ES-I3 (cell line): ENCODE results near the gene RSL1D1.
A peak's percentile ranks its signal among the peaks of the same experiment; 100 is the strongest.

Experiments used
- H3K36me3 ChIP-seq: 2 replicates; pipeline ENCODE4 v1.6.1; 2013; ENCODE audit warnings: mild to moderate bottlenecking, low read length, control low read depth, moderate library complexity; ENCODE audit not compliant: insufficient read depth
- H3K4me1 ChIP-seq: 2 replicates; pipeline ENCODE4 v1.6.1; 2013; ENCODE audit warnings: mild to moderate bottlenecking, control low read depth, low read length; ENCODE audit not compliant: insufficient read depth
- H3K9ac ChIP-seq: 2 replicates; pipeline ENCODE4 v1.6.1; 2013; ENCODE audit warnings: low read depth, mild to moderate bottlenecking, low read length, moderate library complexity
- H3K9me3 ChIP-seq: 2 replicates; pipeline ENCODE4 v1.6.1; 2013; ENCODE audit warnings: mild to moderate bottlenecking, low read length, moderate library complexity; ENCODE audit not compliant: control insufficient read depth, insufficient read depth

The RSL1D1 gene

GRCh38 chr16:11851294-11852091 is at the start of gene RSL1D1:
Gene RSL1D1 (minus strand): TSS chr16:11851542. CDS start chr16:11851512, 30 bp downstream.
- H3K9me3 ChIP-seq = no peaks in the 10 kb centered on the region
- no peaks in the 10 kb centered on the region for H3K4me1 ChIP-seq
- peak within 1 kb of the TSS; percentile 90 for H3K9ac ChIP-seq
- peaks cover 13% of the 10 kb centered on the region for H3K36me3 ChIP-seq

GRCh38 chr16:11901091-11901490 is 49.7 kb upstream of the RSL1D1 start:
- Histone ChIP-seq H3K36me3 (peaks cover 6% of the 10 kb centered on the region; the same call in 1 of the 2 replicates), H3K9ac (no peak overlapping the region), H3K9me3 (no peaks in the 10 kb centered on the region), H3K4me1 (no peaks in the 10 kb centered on the region)

GRCh38 chr16:11896486-11897176 is 45.3 kb upstream of the RSL1D1 start:
- H3K9me3 ChIP-seq = no peaks in the 10 kb centered on the region
- H3K36me3 ChIP-seq = peaks cover 25% of the 10 kb centered on the region
- H3K4me1 ChIP-seq = no peaks in the 10 kb centered on the region
- no peak overlapping the region for H3K9ac ChIP-seq

DNA sequence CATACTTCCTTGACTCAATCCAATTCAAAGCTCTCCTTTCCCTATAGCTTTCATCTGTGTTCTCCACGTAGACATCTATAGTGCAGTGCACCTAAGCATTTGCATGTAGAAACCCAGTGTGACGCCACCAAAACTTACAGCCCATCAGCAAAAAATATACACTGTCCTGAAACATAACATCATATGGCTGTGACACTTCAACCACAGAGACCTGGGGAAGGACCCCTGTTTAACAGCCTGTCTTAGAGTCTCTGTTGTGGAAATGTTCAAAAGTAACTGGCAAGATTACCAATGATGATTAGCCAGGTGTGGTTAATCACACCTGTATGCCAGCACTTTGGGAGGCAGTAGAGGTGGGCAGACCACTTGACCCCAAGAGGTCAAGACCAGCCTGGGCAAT is 42.2 kb upstream of the RSL1D1 start:
- peaks cover 25% of the 10 kb centered on the region for H3K36me3 ChIP-seq
- no peak overlapping the region for H3K9ac ChIP-seq
- no peaks in the 10 kb centered on the region for H3K9me3 ChIP-seq
- H3K4me1 ChIP-seq = no peaks in the 10 kb centered on the region

DNA sequence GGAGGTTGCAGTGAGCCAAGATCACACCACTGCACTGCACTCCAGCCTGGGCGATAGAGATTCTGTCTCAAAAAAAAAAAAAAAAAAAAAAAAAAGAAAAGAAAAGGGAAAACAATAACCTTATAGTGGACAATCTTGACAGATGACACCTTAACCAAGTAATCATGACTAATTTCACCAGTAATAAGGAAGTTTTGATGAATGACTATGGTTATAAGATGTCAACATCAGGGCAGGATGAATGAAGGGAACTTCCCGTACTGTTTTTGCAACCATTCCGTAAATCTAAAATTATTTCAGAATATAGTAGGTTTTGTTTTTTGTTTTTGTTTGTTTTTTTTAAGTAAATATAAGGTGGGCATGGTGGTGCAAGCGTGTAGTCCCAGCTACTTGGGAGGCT is 41.4 kb upstream of the RSL1D1 start:
- Histone ChIP-seq H3K36me3 (peaks cover 25% of the 10 kb centered on the region), H3K4me1 (no peaks in the 10 kb centered on the region), H3K9me3 (no peaks in the 10 kb centered on the region), H3K9ac (no peak overlapping the region)

- Histone ChIP-seq H3K36me3 (peaks cover 19% of the 10 kb centered on the region), H3K4me1 (no peaks in the 10 kb centered on the region), H3K9ac (no peak overlapping the region), H3K9me3 (no peaks in the 10 kb centered on the region)
Observed at GRCh38 chr16:11890231-11890965, 39.1 kb upstream of the RSL1D1 start.

GRCh38 chr16:11886881-11887280 is 35.5 kb upstream of the RSL1D1 start:
- Histone ChIP-seq H3K36me3 (peaks cover 10% of the 10 kb centered on the region; the same call in 1 of the 2 replicates), H3K4me1 (no peaks in the 10 kb centered on the region), H3K9ac (no peak overlapping the region), H3K9me3 (no peaks in the 10 kb centered on the region)

DNA sequence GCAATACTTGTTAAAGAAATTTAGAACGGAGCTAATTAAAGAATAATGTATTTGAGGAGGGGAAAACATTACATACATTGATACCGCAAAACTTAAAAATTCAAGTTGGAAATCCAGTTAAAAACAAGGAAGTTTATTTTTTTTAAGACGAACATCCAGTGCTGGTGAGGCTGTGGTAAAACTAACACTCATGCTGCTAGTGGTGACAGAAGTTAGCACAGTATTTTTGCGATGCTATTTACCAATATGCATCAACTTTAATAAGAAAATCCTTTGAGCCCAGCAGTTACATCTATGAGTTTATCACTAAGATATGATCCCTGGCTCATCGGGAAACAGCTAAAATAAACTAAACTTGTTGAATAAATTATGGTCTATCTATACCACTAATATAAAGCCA is 32.7 kb upstream of the RSL1D1 start:
- Histone ChIP-seq H3K36me3 (peaks cover 13% of the 10 kb centered on the region; the same call in 1 of the 2 replicates), H3K9ac (no peak overlapping the region)

GRCh38 chr16:11880007-11880406 is 28.7 kb upstream of the RSL1D1 start:
- Histone ChIP-seq H3K4me1 (no peaks in the 10 kb centered on the region), H3K36me3 (peaks cover 28% of the 10 kb centered on the region)

More for the DNA sequence above, 32.7 kb upstream of the RSL1D1 start:
- H3K9me3 ChIP-seq = no peaks in the 10 kb centered on the region
- no peaks in the 10 kb centered on the region for H3K4me1 ChIP-seq

GRCh38 chr16:11877374-11877773 is 26.0 kb upstream of the RSL1D1 start:
- H3K9me3 ChIP-seq = no peaks in the 10 kb centered on the region
- no peaks in the 10 kb centered on the region for H3K4me1 ChIP-seq
- peaks cover 26% of the 10 kb centered on the region for H3K36me3 ChIP-seq
- no peak overlapping the region for H3K9ac ChIP-seq

More at GRCh38 chr16:11880007-11880406, 28.7 kb upstream of the RSL1D1 start:
- H3K9ac ChIP-seq = no peak overlapping the region
- no peaks in the 10 kb centered on the region for H3K9me3 ChIP-seq

GRCh38 chr16:11876306-11876705 is 25.0 kb upstream of the RSL1D1 start:
- Histone ChIP-seq H3K9me3 (no peaks in the 10 kb centered on the region), H3K36me3 (peaks cover 27% of the 10 kb centered on the region), H3K9ac (no peak overlapping the region), H3K4me1 (no peaks in the 10 kb centered on the region)

- peaks cover 27% of the 10 kb centered on the region for H3K36me3 ChIP-seq
- H3K9ac ChIP-seq = no peak overlapping the region
Observed at GRCh38 chr16:11875721-11876120, 24.4 kb upstream of the RSL1D1 start.

DNA sequence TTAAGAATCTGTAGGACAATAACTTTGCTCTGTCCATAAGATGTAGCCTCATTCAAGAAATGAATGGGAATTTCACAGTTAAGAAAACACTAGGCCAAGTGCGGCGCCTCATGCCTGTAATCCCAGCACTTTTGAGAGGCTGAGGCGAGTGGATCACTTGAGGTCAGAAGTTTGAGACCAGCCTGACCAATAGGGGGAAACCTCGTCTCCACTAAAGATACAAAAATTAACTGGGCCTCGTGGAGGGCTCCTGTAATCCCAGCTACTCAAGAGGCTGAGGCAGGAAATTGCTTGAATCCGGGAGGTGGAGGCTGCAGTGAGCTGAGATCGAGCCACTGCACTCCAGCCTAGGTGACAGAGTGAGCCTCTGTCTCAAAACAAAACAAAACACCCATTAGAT is 19.9 kb upstream of the RSL1D1 start:
- no peaks in the 10 kb centered on the region for H3K9me3 ChIP-seq
- peaks cover 20% of the 10 kb centered on the region for H3K36me3 ChIP-seq
- no peak overlapping the region for H3K9ac ChIP-seq
- no peaks in the 10 kb centered on the region for H3K4me1 ChIP-seq

More at GRCh38 chr16:11875721-11876120, 24.4 kb upstream of the RSL1D1 start:
- H3K4me1 ChIP-seq = no peaks in the 10 kb centered on the region
- H3K9me3 ChIP-seq = no peaks in the 10 kb centered on the region

DNA sequence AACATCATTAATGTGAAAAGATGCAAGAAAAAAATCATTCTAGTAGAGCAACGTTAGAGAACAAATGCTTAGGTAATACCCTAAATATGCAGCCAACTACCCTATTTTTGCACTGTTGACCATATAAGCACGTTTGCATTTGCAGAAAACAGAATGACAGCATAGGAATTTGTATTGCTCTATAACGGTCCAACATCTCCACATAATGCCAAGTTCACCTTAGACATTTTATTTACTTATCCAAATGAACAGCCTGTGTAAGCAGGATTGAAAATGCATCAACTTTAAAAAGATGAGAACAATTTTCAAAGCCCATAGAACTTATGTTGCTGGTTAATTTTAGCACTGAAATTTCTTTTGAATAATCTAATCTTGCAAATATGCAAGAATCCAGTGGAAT is 19.1 kb upstream of the RSL1D1 start:
- no peak overlapping the region for H3K9ac ChIP-seq
- H3K9me3 ChIP-seq = no peaks in the 10 kb centered on the region
- H3K4me1 ChIP-seq = no peaks in the 10 kb centered on the region
- H3K36me3 ChIP-seq = peaks cover 18% of the 10 kb centered on the region
